HG03064 (cell line): ENCODE data around the gene NR2F1-AS1.
"Not testable (repeated sequence)": the region's sequence is repeated elsewhere in the genome, so short reads cannot be mapped to it uniquely, and the experiment has no call there.

Source experiments
- ATAC-seq: cut with Tn5 transposase; IDR thresholded peaks from one replicate; pipeline ENCODE4 v1.9.1; 2021; ENCODE audit warnings: low read depth; ENCODE audit not compliant: unreplicated experiment

NR2F1-AS1 gene

GRCh38 chr5:93402451-93402850, 178.6 kb downstream of the NR2F1-AS1 start:
- ATAC-seq: no peak

GRCh38 chr5:93401634-93402213, 179.3 kb downstream of the NR2F1-AS1 start:
- ATAC-seq: no peak

GRCh38 chr5:93399675-93400074, 181.3 kb downstream of the NR2F1-AS1 start:
- no peak for ATAC-seq

- ATAC-seq: no peak
Measured at GRCh38 chr5:93395971-93396379, 185.0 kb downstream of the NR2F1-AS1 start.

GRCh38 chr5:93395010-93395409, 186.0 kb downstream of the NR2F1-AS1 start:
- ATAC-seq: no peak

- ATAC-seq: no peak
Measured at GRCh38 chr5:93394301-93394700, 186.7 kb downstream of the NR2F1-AS1 start.

GRCh38 chr5:93391169-93391568, 189.8 kb downstream of the NR2F1-AS1 start:
- ATAC-seq: not testable (repeated sequence)

- ATAC-seq: no peak
Measured at GRCh38 chr5:93385655-93386054, 195.4 kb downstream of the NR2F1-AS1 start.

- ATAC-seq: no peak
Measured at GRCh38 chr5:93384995-93385394, 196.0 kb downstream of the NR2F1-AS1 start.

- no peak for ATAC-seq
Measured at GRCh38 chr5:93384026-93384425, 197.0 kb downstream of the NR2F1-AS1 start.

GRCh38 chr5:93382188-93382825, 198.7 kb downstream of the NR2F1-AS1 start:
- no peak for ATAC-seq

GRCh38 chr5:93381057-93381456, 200.0 kb downstream of the NR2F1-AS1 start:
- ATAC-seq: no peak

GRCh38 chr5:93378073-93378472, 202.9 kb downstream of the NR2F1-AS1 start:
- ATAC-seq: no peak

GRCh38 chr5:93371893-93372292, 209.1 kb downstream of the NR2F1-AS1 start:
- no peak for ATAC-seq

- no peak for ATAC-seq
Measured at GRCh38 chr5:93364378-93364777, 216.6 kb downstream of the NR2F1-AS1 start.

GRCh38 chr5:93360436-93361088, 220.5 kb downstream of the NR2F1-AS1 start:
- no peak for ATAC-seq

- ATAC-seq: no peak
Measured at GRCh38 chr5:93359960-93360305, 221.1 kb downstream of the NR2F1-AS1 start.
